ENCODE data around the gene PREP. TPM values are rescaled to one million over a fixed set of nuclear protein-coding genes. Genes with fewer than 3 reads are reported as not detected.
"Not testable (repeated sequence)": the region's sequence is repeated elsewhere in the genome, so short reads cannot be mapped to it uniquely, and the experiment has no call there.

Gene PREP
- polyA plus RNA-seq, 1 experiment = 16.4 TPM

DNA sequence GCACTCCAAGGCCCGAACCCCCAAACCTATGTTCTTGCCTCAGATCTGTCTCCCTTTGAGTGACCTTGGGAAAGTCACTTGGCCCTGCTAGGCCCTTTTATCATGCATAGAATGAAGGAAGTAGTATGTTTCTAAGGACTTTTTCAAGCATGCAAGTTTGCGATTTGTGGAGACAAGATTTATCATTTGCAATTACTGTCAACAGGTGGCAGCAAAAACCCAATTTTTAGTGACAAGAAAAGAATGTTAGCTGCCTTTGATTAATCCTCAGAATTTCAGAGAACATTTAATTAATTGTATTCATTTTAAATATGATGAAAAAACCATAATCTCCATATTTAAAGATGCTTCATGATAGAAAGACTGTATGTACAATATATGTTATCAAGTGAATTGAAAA, 28.3 kb upstream of the PREP start:
- ChIA-PET CTCF (interaction anchor here (0.6 to 4.7 kb wide), 48 partner anchors 12 to 1991 kb away, joined by 3 to 59 read pairs (median 4); partner anchors contain the start of genes ATG5 and PREP), POLR2A (interaction anchor here (0.6 to 0.7 kb wide), 4 partner anchors 192 to 882 kb away, joined by 3 to 6 read pairs (median 4); no protein-coding TSS in a partner anchor)
- no peak overlapping the region for H3K4me3 ChIP-seq (ENCODE audit: low read depth, low read length)
- TF ChIP-seq, protein P1, sequence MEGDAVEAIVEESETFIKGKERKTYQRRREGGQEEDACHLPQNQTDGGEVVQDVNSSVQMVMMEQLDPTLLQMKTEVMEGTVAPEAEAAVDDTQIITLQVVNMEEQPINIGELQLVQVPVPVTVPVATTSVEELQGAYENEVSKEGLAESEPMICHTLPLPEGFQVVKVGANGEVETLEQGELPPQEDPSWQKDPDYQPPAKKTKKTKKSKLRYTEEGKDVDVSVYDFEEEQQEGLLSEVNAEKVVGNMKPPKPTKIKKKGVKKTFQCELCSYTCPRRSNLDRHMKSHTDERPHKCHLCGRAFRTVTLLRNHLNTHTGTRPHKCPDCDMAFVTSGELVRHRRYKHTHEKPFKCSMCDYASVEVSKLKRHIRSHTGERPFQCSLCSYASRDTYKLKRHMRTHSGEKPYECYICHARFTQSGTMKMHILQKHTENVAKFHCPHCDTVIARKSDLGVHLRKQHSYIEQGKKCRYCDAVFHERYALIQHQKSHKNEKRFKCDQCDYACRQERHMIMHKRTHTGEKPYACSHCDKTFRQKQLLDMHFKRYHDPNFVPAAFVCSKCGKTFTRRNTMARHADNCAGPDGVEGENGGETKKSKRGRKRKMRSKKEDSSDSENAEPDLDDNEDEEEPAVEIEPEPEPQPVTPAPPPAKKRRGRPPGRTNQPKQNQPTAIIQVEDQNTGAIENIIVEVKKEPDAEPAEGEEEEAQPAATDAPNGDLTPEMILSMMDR (IDR thresholded peaks at IDR 0.05; ENCODE audit: low read depth, low read length) = peak; percentile 58
- DNase-seq (ENCODE audit: low read depth, low spot score) = peak; percentile 15
- H3K27ac ChIP-seq (ENCODE audit: low read depth, low read length) = no peak overlapping the region
- H3K9me3 ChIP-seq (ENCODE audit: control insufficient read depth, insufficient read depth, low read length) = no peaks in the 10 kb centered on the region
- H3K27me3 ChIP-seq (ENCODE audit: control insufficient read depth, insufficient read depth, low read length) = no peaks in the 10 kb centered on the region

DNA sequence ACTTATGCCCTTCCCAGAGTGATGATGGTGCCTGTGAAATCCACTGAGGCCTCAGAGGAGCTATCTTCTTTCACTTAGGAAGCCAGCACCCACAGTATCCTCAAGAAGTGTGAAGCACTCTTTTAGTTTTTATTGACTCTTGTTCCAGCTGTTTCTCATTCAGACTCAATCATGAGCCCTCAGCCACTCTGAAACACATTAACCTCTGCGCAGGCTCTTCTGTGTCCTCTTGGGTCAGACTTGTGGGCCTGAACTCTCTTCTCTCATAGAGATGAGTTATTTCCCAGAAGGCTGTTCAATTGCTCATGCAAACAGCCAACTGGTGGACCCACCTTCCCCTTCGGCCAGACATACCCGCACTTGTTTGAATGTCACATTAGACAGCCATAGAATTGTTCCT, 27.8 kb upstream of the PREP start:
- H3K9me3 ChIP-seq (ENCODE audit: control insufficient read depth, insufficient read depth, low read length) = no peaks in the 10 kb centered on the region
- H3K4me3 ChIP-seq (ENCODE audit: low read depth, low read length) = no peak overlapping the region
- no peak for DNase-seq (ENCODE audit: low read depth, low spot score)
- no peaks in the 10 kb centered on the region for H3K27me3 ChIP-seq (ENCODE audit: control insufficient read depth, insufficient read depth, low read length)
- POLR2A ChIA-PET = interaction anchor here (0.6 kb wide), 1 partner anchor 636 kb away, joined by 3 read pairs; no protein-coding TSS in a partner anchor
- no peak overlapping the region for H3K27ac ChIP-seq (ENCODE audit: low read depth, low read length)
- CTCF ChIA-PET = interaction anchor here (0.9 to 4.7 kb wide), 18 partner anchors 12 to 909 kb away, joined by 3 to 59 read pairs (median 5); partner anchors contain the start of gene PREP
- TF ChIP-seq, protein P1 (IDR thresholded peaks at IDR 0.05; ENCODE audit: low read depth, low read length) = no peak

DNA sequence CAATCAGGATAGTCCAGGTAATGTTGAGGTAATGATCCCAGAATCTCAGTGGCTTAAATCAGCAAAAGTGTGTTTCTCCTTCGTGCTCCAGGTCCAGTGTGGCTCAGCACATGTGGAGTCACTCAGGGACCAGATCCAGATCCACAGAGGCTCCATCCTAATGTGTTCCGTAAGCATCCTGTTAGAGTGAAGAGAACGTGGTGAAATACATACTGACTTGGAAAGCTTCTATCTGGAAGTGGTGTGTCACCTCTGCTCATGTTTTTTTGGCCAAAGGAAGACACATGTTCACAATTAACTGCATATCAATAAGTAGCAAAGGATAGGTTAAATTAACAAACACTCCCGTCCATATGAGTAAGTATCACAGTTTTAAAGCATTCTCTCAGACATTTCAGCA, 26.8 kb upstream of the PREP start:
- CTCF ChIA-PET = interaction anchor here (0.6 to 4.7 kb wide), 9 partner anchors 14 to 910 kb away, joined by 3 to 59 read pairs (median 5); no protein-coding TSS in a partner anchor
- H3K9me3 ChIP-seq (ENCODE audit: control insufficient read depth, insufficient read depth, low read length) = no peaks in the 10 kb centered on the region
- H3K4me3 ChIP-seq (ENCODE audit: low read depth, low read length) = no peak overlapping the region
- no peaks in the 10 kb centered on the region for H3K27me3 ChIP-seq (ENCODE audit: control insufficient read depth, insufficient read depth, low read length)
- H3K27ac ChIP-seq (ENCODE audit: low read depth, low read length) = no peak overlapping the region
- TF ChIP-seq, protein P1 (IDR thresholded peaks at IDR 0.05; ENCODE audit: low read depth, low read length) = no peak
- POLR2A ChIA-PET = no interaction called here
- DNase-seq (ENCODE audit: low read depth, low spot score) = peak; percentile 21

DNA sequence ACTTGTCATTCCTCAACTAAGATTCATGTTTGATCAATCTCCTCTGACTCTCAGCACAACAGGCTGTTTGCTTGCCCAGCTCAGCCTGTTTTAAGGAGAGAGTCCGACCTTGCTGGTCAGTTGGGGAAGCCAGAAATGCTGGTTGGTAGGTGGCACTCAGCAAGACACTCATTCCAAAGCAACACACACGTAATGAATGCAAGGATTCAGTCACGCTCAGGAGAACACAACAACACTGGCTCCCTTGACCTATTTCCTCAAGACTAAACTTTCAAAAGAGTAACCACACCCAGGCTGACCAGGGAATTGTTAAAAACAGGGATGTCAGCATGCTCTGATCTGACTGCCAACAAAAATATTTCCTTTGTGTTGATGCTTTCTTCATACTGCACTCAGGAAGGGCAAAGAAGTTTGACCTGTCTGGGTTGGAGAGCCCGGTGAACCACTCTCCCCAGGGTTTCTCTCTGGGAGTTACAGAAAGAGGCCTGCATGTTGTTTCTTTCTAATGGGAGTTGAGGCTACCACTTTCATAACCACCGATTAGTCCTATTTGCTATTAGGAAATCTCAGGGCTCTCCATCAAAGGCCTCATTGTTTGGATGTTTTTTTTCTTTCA, 25.6 kb upstream of the PREP start:
- peak overlapping the region; percentile 41 for H3K27ac ChIP-seq (ENCODE audit: low read depth, low read length)
- H3K27me3 ChIP-seq (ENCODE audit: control insufficient read depth, insufficient read depth, low read length) = no peaks in the 10 kb centered on the region
- ChIA-PET POLR2A (no interaction called here), CTCF (interaction anchor here (0.6 kb wide), 1 partner anchor 342 kb away, joined by 4 read pairs; no protein-coding TSS in a partner anchor)
- TF ChIP-seq, protein P1 (IDR thresholded peaks at IDR 0.05; ENCODE audit: low read depth, low read length) = no peak
- no peak overlapping the region for H3K4me3 ChIP-seq (ENCODE audit: low read depth, low read length)
- H3K9me3 ChIP-seq (ENCODE audit: control insufficient read depth, insufficient read depth, low read length) = no peaks in the 10 kb centered on the region
- peak; percentile 7 for DNase-seq (ENCODE audit: low read depth, low spot score)

DNA sequence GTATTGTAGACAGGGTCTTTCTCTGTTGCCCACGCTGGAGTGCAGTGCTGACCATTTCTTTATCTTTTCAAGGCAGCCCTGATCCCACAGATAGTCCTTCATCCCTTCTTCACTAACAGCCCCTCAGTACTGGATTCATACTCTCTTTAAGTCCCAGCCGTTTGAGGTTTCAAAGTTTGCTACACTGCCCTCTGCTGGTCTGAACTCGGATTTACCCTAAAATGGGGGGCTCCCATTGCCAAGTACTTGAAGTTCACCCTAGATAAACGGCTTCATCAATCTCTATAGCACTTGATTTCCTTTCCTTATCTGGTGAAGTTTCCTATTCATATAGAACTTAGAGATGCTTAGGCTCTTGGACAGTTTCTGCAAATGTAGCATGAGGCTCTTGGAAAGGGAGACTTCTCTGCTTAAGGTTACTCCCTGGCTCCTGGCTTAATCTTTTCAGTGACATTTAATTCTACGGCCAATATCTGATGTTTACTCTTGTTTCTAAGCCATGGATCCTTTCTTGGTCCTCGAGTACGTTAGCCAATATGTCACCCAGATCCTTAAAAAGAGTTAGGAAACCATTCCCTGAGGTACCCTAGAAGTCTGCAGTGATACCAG, 21.4 kb upstream of the PREP start:
- Histone ChIP-seq H3K4me3 (ENCODE audit: low read depth, low read length) (no peak overlapping the region), H3K27ac (ENCODE audit: low read depth, low read length) (no peak overlapping the region), H3K27me3 (ENCODE audit: control insufficient read depth, insufficient read depth, low read length) (peaks cover 2% of the 10 kb centered on the region), H3K9me3 (ENCODE audit: control insufficient read depth, insufficient read depth, low read length) (no peaks in the 10 kb centered on the region)
- ChIA-PET POLR2A (no interaction called here), CTCF (interaction anchor here (0.6 to 3.5 kb wide), 9 partner anchors 9 to 878 kb away, joined by 3 to 49 read pairs (median 3); partner anchors contain the start of gene PREP)
- TF ChIP-seq, protein P1 (IDR thresholded peaks at IDR 0.05; ENCODE audit: low read depth, low read length) = peak; percentile 72
- DNase-seq (ENCODE audit: low read depth, low spot score) = no peak

DNA sequence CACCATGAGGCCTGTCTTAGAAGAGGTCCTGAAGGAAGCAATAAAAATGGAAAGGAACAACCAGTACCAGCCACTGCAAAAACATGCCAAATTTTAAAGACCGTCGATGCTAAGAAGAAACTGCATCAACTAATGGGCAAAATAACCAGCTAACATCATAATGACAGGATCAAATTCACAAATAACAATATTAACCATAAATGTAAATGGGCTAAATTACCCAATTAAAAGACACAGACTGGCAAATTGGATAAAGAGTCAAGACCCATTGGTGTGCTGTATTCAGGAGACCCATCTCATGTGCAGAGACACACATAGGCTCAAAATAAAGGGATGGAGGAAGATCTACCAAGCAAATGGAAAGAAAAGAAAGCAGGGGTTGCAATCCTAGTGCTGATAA, 14.1 kb upstream of the PREP start:
- CTCF ChIA-PET; H3K4me3 ChIP-seq (ENCODE audit: low read depth, low read length); H3K27me3 ChIP-seq (ENCODE audit: control insufficient read depth, insufficient read depth, low read length); H3K9me3 ChIP-seq (ENCODE audit: control insufficient read depth, insufficient read depth, low read length); DNase-seq (ENCODE audit: low read depth, low spot score); H3K27ac ChIP-seq (ENCODE audit: low read depth, low read length); POLR2A ChIA-PET: not testable (repeated sequence)
